Ovary (tissue), 9 donors: ENCODE data around the gene DYNLT4. TPM values are rescaled to one million over a fixed set of nuclear protein-coding genes. Genes with fewer than 3 reads are reported as not detected.

Source experiments
- DNase-seq, 5 donors: peaks; one replicate each; pipeline ENCODE4 v3.0.0-alpha.2; 2019 to 2020
- H3K27ac ChIP-seq, 2 donors: fragments of 200-600 bp; one replicate each; pipeline versions ENCODE4 v1.5.1 to v1.8.0; 2019 to 2022
- H3K27me3 ChIP-seq: fragments of 200-600 bp; one replicate; pipeline ENCODE4 v1.8.0; 2022
- H3K36me3 ChIP-seq: fragments of 200-600 bp; sonication (generic); one replicate; pipeline ENCODE4 v1.5.1; 2019
- H3K4me1 ChIP-seq: one replicate; pipeline ENCODE4 v1.8.1; 2013; ENCODE audit warnings: mild to moderate bottlenecking, moderate library complexity; ENCODE audit not compliant: insufficient read depth
- H3K4me3 ChIP-seq: fragments of 200-600 bp; sonication (generic); one replicate; pipeline ENCODE4 v1.5.1; 2017
- H3K9me3 ChIP-seq, 2 donors: fragments of 200-600 bp in 1 of 2; sonication (generic) in 1 of 2; one replicate each; pipeline versions ENCODE4 v1.5.1 to v1.8.1; 2013 to 2019; ENCODE audit warnings: mild to moderate bottlenecking in 1 of 2, moderate library complexity in 1 of 2
- EP300 ChIP-seq: sonication (generic); formaldehyde crosslinking; IDR thresholded peaks from one replicate; pipeline ENCODE4 v1.6.1; 2017; ENCODE audit warnings: antibody characterized with exemption
- POLR2A ChIP-seq: fragments of 450-650 bp; IDR thresholded peaks from one replicate; pipeline ENCODE4 v1.6.1; 2017; ENCODE audit warnings: antibody characterized with exemption, mild to moderate bottlenecking, moderate library complexity
- WGBS, 3 donors: extraction: QIAGEN DNeasy Blood & Tissue Kit in 1 of 3; methylation state at CpG; one replicate each; pipeline versions ENCODE4 v1.1.5 to v1.1.7; 2013 to 2017; 5-methylcytosine and 5-hydroxymethylcytosine counted together
- intact Hi-C, 4 donors: fragments of 100-400 bp; cut with DNase I; formaldehyde crosslinking; loops; one replicate each; pipeline versions ENCODE4 v1.11.0 to v1.15.1; 2022 to 2023
- polyA plus RNA-seq, 2 donors: library from polyadenylated mRNA; stranded (reverse); fragments of 200-250 nt in 1 of 2; fragments of 350-450 nt in 1 of 2; fragmentation: Illumina TruSeq in 1 of 2; extraction: RNeasy Lipid Tissue Mini Kit (QIAGEN cat#74804) in 1 of 2; gene quantifications; one replicate each; pipeline ENCODE4 v1.2.3, GENCODE V29; 2013 to 2014
- total RNA-seq, 7 donors: library from RNA; depleted of rRNA in 2 of 7; stranded (reverse); fragments of >200 nt in 2 of 7; fragmentation: NEBNext Ultra II Directional in 3 of 7; extraction: Animal tissue kit (Norgen Biotek cat#: 25700) in 3 of 7; gene quantifications; one replicate each; pipeline versions ENCODE4 v1.1.0 to v1.2.4, GENCODE V29; 2016 to 2023
- TF ChIP-seq, protein P1 (sequence below), 3 donors: fragments of 450-650 bp in 2 of 3; fragments of 200-600 bp in 1 of 3; IDR thresholded peaks; one replicate each; pipeline versions ENCODE4 v1.5.1 to v1.8.0; 2016 to 2022; ENCODE audit warnings: antibody characterized with exemption in 3 of 3, mild to moderate bottlenecking in 1 of 3
- donor health status: DM: no; HTN: no; CAD: no; lungs with moderate emphysema.
- donor health status: DM: no; HTN: no; CAD: no.
- donor health status: Bipolar disorder and iron deficiency.
- donor health status: DM: yes; HTN: yes; CAD: no.
- donor health status: DM: no; HTN: no; CAD: no.
- donor health status: DM: yes; HTN: yes; CAD: no.

Gene DYNLT4
- total and polyA plus RNA-seq, 9 donors = 0.22 to 23.7 (median 0.74) TPM; not detected in 1

GRCh38 chr1:44829506-44830384 lies 22.6 kb upstream of the DYNLT4 start:
- Histone ChIP-seq H3K9me3 (no peaks in the 10 kb centered on the region), H3K36me3 (no peaks in the 10 kb centered on the region), H3K27me3 (no peaks in the 10 kb centered on the region), H3K4me1 (no peaks in the 10 kb centered on the region), H3K27ac (no peak overlapping the region), H3K4me3 (no peak overlapping the region)
- DNase-seq = peak in 1 of 5 donors; percentile 19
- intact Hi-C loops = loop anchor here in 2 of 4 donors (5.0 to 10.0 kb wide), 2 partner anchors 45 to 183 kb away; partner anchors contain the start of genes BEST4 (in 1 of the 2), HECTD3 (in 1 of the 2) and UROD (in 1 of the 2)
- 71 to 80% (median 74%) methylated on average over 9 to 12 of the region's 12 CpGs for WGBS, 3 donors
- TF ChIP-seq EP300 (no peak), POLR2A (no peak)
- TF ChIP-seq, protein P1, sequence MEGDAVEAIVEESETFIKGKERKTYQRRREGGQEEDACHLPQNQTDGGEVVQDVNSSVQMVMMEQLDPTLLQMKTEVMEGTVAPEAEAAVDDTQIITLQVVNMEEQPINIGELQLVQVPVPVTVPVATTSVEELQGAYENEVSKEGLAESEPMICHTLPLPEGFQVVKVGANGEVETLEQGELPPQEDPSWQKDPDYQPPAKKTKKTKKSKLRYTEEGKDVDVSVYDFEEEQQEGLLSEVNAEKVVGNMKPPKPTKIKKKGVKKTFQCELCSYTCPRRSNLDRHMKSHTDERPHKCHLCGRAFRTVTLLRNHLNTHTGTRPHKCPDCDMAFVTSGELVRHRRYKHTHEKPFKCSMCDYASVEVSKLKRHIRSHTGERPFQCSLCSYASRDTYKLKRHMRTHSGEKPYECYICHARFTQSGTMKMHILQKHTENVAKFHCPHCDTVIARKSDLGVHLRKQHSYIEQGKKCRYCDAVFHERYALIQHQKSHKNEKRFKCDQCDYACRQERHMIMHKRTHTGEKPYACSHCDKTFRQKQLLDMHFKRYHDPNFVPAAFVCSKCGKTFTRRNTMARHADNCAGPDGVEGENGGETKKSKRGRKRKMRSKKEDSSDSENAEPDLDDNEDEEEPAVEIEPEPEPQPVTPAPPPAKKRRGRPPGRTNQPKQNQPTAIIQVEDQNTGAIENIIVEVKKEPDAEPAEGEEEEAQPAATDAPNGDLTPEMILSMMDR (IDR thresholded peaks at IDR 0.05) = no peak

DNA sequence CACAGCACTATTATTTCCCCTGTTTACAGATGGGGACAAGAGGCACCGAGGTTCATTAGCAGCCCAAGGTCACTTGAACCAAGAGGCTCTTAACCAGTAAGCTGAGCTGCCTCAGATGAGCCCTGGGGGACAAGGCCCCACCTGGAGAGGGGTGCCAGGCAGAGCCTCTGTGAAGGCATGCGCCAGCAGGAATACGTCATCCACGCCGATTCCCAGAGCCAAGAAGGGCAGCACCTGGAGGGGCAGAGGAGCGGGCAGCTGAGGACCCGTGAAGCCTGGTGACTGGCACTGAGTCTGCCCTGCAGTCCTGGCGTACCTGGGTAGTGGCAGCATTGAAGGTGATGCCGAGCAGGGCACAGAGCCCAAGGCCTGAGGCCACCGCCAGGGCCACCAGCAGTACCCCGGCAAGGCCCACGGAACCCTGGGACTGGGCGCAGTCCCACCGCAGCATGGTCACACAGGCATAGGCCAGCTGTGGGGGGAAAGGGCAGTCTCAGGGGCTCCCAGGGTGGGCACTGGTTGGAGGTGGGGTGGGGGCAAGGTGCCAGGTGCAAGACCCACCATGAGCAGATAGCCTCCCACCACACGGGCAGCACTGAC lies 21.8 kb upstream of the DYNLT4 start:
- WGBS, 3 donors = 80 to 89% (median 82%) methylated on average over 9 to 15 of the region's 15 CpGs
- no peaks in the 10 kb centered on the region for H3K4me1 ChIP-seq
- no peak for TF ChIP-seq EP300
- TF ChIP-seq POLR2A = no peak
- TF ChIP-seq, protein P1 (IDR thresholded peaks at IDR 0.05) = no peak
- no peaks in the 10 kb centered on the region for H3K9me3 ChIP-seq
- no peak overlapping the region for H3K27ac ChIP-seq
- intact Hi-C loops = no loop called here
- H3K36me3 ChIP-seq = no peaks in the 10 kb centered on the region
- peak in 2 of 5 donors; percentile 29 to 38 for DNase-seq
- no peak overlapping the region for H3K4me3 ChIP-seq
- H3K27me3 ChIP-seq = no peaks in the 10 kb centered on the region

- intact Hi-C loops = no loop called here
Observed at GRCh38 chr1:44828003-44828651, 21.0 kb upstream of the DYNLT4 start.

More at GRCh38 chr1:44828003-44828651, 21.0 kb upstream of the DYNLT4 start:
- no peaks in the 10 kb centered on the region for H3K36me3 ChIP-seq
- TF ChIP-seq, protein P1 (IDR thresholded peaks at IDR 0.05) = no peak
- TF ChIP-seq EP300 (no peak), POLR2A (no peak)
- no peaks in the 10 kb centered on the region for H3K27me3 ChIP-seq
- no peaks in the 10 kb centered on the region for H3K4me1 ChIP-seq
- H3K27ac ChIP-seq = no peak overlapping the region
- H3K4me3 ChIP-seq = no peak overlapping the region
- WGBS, 3 donors = 89 to 92% (median 92%) methylated on average over 21 of the region's 21 CpGs
- peak in 2 of 5 donors; percentile 24 to 38 for DNase-seq
- H3K9me3 ChIP-seq = no peaks in the 10 kb centered on the region
